Stimulated activated naive CD8-positive, alpha-beta T cell treated with anti-CD3 and anti-CD28 coated beads, Interleukin-15, Interleukin-2, amounts not matched to agents 100 ng/mL and 50 ng/mL, for 24 hours (primary cell): ENCODE results near the gene TLX1.

Experiments used
- H3K27ac Mint-ChIP-seq: one replicate; pipeline ENCODE4 v1.8.0; 2021; ENCODE audit warnings: mild to moderate bottlenecking, mixed read lengths
- H3K27me3 Mint-ChIP-seq: one replicate; pipeline ENCODE4 v1.8.0; 2021; ENCODE audit warnings: mixed read lengths
- H3K36me3 Mint-ChIP-seq: one replicate; pipeline ENCODE4 v1.8.0; 2021; ENCODE audit warnings: low read depth, mixed read lengths
- H3K4me1 Mint-ChIP-seq: one replicate; pipeline ENCODE4 v1.8.0; 2021; ENCODE audit warnings: low read depth, mixed read lengths
- H3K4me3 Mint-ChIP-seq: one replicate; pipeline ENCODE4 v1.8.0; 2021; ENCODE audit warnings: mild to moderate bottlenecking, mixed read lengths
- H3K9me3 Mint-ChIP-seq: one replicate; pipeline ENCODE4 v1.8.0; 2021; ENCODE audit warnings: mixed read lengths

The TLX1 gene

DNA sequence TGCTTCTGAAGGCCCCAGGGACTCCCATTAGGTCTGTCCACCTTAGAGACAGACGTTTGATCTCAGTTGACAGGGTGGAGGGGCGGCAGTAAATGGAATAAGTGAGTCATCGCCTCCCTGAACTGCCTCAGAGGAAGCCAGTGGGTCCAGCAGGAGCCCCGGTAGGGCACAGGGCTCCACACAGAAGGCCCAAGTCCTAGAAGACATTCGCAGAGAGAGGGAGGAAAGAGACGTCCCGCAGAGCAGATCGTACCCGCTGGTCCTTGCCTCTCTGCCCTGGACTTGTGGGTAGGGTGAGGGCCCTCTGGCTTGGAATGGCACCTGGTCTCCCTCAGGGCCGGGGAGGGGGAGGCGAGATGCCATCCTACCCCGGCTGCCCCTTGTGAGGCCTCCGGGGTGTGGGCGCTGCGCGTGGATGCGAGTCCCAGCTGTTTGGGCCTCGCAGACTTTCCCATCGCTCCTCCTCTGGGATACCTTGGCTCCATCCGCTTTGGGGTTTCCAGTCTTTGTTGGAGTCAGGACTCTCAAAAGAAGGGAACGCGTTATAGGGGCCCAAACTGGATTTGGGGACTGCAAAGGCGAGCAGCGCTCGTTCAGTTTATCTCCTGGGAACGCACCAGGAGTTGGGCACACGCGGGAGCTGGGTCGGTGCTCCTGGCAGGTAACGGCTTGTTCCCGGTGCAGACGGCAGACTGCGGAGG, 5.1 kb downstream of the TLX1 start:
- H3K4me3 Mint-ChIP-seq: peak overlapping the region; percentile 40
- H3K4me1 Mint-ChIP-seq: peaks cover 48% of the 10 kb centered on the region
- peaks cover 87% of the 10 kb centered on the region for H3K27me3 Mint-ChIP-seq
- H3K9me3 Mint-ChIP-seq: no peaks in the 10 kb centered on the region
- no peak overlapping the region for H3K27ac Mint-ChIP-seq
- H3K36me3 Mint-ChIP-seq: no peaks in the 10 kb centered on the region

DNA sequence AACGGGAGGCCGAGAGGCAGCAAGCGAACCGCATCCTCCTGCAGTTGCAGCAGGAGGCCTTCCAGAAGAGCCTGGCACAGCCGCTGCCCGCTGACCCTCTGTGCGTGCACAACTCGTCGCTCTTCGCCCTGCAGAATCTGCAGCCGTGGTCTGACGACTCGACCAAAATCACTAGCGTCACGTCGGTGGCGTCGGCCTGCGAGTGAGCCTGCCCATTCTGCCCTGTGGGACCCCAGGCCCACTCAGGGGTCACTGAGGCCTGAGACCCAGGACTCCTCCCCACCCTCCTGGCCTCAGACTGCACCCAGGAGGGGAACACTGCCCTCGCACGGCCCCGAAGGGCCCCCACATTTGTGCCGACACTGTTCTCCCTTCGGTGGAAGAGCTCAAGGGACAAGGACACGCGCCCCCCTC, 5.6 kb downstream of the TLX1 start:
- no peaks in the 10 kb centered on the region for H3K9me3 Mint-ChIP-seq
- peaks cover 48% of the 10 kb centered on the region for H3K4me1 Mint-ChIP-seq

DNA sequence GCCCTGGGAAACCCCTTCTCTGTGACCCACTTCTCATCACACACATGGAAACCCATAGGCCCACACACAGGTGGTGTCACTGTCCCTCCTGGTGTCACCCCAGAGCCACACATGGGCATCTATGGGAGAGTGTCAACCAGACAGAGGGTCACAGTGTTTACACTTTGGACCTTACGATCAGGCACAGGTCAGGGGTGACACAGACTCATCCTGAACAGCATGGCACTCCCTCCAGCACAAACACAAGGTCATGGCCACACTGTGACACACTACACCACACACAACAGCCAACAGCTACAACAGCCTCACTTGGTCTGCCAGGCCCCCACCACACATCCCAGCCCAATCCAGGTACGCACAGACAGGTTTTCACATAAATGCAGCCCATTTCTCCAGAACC, 6.2 kb downstream of the TLX1 start:
- H3K36me3 Mint-ChIP-seq: no peaks in the 10 kb centered on the region
- peaks cover 47% of the 10 kb centered on the region for H3K4me1 Mint-ChIP-seq
- no peaks in the 10 kb centered on the region for H3K9me3 Mint-ChIP-seq
- no peak overlapping the region for H3K4me3 Mint-ChIP-seq
- no peak overlapping the region for H3K27ac Mint-ChIP-seq
- peaks cover 94% of the 10 kb centered on the region for H3K27me3 Mint-ChIP-seq

More for the DNA sequence above, 5.6 kb downstream of the TLX1 start:
- Mint-ChIP-seq H3K27me3 (peaks cover 93% of the 10 kb centered on the region), H3K4me3 (no peak overlapping the region), H3K27ac (no peak overlapping the region), H3K36me3 (no peaks in the 10 kb centered on the region)

DNA sequence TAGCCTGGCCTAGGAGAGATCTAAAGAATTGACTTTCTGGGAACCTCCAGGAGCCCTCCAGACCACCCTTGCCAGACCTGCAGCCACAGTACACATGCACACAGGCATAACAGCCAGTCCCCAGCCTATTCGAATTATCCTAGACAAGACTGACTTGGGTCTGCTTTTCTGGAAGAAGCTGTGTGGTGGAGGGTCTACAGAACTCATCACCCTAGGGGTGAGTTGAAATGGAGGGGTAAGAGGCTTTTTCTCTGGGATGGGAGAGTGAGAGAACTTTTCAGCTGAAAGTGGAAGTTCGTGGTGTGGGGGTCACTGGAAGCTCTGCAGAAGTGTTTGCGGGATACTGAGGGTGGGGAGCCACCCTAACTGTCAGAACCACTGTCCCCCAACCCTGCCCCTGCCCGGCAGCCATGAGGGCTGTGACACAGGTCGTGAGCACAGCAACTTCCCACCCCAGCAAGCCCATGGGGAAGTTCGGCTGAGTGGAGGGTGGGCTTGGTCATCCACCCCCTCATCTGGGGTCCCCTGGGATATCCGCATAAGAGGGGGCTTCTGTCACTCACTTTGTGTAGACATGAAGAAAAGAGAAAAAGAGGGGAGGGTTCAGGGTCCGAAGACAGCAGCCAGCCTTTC, 7.8 kb downstream of the TLX1 start:
- H3K4me3 Mint-ChIP-seq: no peak overlapping the region

DNA sequence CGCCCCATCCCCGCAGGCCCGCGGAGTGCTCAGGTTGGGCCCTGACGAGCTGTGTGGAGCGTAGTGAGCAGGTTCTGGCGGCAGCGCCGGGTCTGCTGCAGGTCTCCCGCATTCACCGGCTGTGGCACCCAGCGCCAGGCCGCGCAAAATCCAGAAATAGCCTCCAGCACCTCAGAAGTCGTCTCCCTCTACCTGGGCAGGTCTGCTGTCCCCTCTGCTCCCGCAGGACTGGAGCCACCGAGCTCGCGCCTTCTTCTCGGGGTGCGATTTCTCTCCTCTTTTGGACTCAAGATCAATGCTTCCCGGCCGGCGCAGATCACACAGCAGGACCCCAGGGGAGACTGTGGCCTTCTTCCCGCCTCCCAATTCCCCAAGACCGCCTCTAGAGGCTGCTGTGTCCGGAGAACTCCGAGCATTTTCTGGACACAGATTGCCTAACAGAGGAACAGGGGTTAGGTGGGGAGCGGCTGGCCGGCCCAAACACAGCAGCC, 8.4 kb downstream of the TLX1 start:
- H3K27ac Mint-ChIP-seq: no peak overlapping the region
- H3K4me3 Mint-ChIP-seq: no peak overlapping the region
- H3K4me1 Mint-ChIP-seq: peaks cover 35% of the 10 kb centered on the region
- no peaks in the 10 kb centered on the region for H3K36me3 Mint-ChIP-seq
- H3K27me3 Mint-ChIP-seq: peaks cover 91% of the 10 kb centered on the region
- H3K9me3 Mint-ChIP-seq: no peaks in the 10 kb centered on the region

More for the DNA sequence above, 7.8 kb downstream of the TLX1 start:
- Mint-ChIP-seq H3K36me3 (no peaks in the 10 kb centered on the region), H3K4me1 (peaks cover 41% of the 10 kb centered on the region), H3K27me3 (peaks cover 91% of the 10 kb centered on the region), H3K9me3 (no peaks in the 10 kb centered on the region), H3K27ac (no peak overlapping the region)

DNA sequence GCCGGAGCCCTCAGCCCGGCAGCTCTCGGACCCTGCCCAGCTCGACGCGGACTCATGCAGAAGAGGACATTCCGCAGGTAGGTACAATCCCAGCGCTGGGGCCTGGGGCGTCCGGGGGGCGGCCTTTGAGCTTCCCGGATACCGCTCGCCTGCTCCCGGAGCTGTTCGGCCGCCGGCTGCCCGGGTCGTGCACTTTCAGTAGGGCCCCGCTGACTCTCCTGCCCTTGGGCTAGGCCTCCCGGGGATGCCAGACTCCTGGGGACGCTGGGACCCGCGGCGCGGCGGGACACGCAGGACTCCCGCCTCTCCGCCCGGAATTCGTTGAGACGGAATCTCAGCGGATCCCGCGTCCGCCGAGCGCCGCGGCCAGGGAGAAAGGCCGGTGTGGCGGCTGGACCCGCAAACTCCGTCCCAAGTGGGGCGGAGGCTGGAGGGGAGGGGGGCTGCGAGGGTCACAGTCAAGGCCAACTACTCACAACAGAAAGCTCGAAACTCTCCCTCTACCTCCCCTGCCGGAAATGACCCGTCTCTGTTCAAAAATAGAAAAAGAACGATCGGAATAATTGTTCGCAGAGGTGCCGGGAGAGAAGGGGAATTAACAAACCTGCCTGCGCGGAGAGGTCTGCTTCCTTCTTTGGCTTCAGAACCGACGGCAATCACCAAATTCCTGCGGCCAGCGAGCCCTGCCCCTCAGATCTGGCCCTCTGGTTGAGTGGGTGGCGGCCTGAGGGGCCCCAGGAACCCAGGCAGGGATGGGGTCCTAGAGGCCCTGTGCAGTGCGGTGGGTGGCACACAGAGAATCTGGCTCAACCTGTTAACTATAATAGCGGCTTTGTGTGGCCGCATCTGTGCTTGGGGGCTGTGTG, 9.2 kb downstream of the TLX1 start:
- no peaks in the 10 kb centered on the region for H3K36me3 Mint-ChIP-seq
- H3K4me1 Mint-ChIP-seq: peaks cover 26% of the 10 kb centered on the region
- H3K27ac Mint-ChIP-seq: no peak overlapping the region
- peak overlapping the region; percentile 10 for H3K4me3 Mint-ChIP-seq
- peaks cover 91% of the 10 kb centered on the region for H3K27me3 Mint-ChIP-seq
- H3K9me3 Mint-ChIP-seq: no peaks in the 10 kb centered on the region

DNA sequence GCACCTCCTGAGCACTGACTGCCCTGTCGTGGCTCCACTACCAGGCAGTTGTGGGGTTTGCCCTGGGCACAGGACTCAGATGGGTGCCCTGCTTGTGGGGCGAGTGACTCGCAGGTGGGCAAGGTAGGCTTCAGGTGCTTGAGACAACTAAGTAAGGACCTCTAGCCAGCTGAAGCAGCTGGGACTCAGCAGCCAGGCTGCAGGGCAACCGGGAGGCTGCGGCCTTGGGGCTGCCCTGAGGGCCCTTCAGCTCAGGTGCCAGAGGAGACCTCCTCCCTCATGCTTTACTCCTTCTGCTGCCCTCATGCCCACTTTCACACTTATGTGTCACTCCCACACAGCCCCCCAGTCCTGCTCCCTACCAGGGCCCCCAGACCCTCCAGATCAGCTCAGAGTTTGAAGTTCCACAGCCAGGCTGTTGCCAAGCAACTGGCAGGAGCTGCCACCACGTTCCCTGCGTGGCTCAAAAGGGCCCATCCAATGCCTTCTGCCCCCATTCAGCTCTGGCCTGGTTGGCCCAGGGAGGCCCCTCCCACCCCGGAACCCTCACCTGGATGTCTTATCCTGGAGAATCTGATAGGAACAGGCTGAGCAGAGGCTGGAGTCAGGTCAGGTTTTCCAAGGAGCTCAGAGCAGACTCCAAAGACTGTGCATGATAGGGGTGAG, 10.0 kb downstream of the TLX1 start:
- no peak overlapping the region for H3K27ac Mint-ChIP-seq
- no peaks in the 10 kb centered on the region for H3K36me3 Mint-ChIP-seq
- peaks cover 19% of the 10 kb centered on the region for H3K4me1 Mint-ChIP-seq
- peak overlapping the region; percentile 10 for H3K4me3 Mint-ChIP-seq
- peaks cover 91% of the 10 kb centered on the region for H3K27me3 Mint-ChIP-seq
- H3K9me3 Mint-ChIP-seq: no peaks in the 10 kb centered on the region

DNA sequence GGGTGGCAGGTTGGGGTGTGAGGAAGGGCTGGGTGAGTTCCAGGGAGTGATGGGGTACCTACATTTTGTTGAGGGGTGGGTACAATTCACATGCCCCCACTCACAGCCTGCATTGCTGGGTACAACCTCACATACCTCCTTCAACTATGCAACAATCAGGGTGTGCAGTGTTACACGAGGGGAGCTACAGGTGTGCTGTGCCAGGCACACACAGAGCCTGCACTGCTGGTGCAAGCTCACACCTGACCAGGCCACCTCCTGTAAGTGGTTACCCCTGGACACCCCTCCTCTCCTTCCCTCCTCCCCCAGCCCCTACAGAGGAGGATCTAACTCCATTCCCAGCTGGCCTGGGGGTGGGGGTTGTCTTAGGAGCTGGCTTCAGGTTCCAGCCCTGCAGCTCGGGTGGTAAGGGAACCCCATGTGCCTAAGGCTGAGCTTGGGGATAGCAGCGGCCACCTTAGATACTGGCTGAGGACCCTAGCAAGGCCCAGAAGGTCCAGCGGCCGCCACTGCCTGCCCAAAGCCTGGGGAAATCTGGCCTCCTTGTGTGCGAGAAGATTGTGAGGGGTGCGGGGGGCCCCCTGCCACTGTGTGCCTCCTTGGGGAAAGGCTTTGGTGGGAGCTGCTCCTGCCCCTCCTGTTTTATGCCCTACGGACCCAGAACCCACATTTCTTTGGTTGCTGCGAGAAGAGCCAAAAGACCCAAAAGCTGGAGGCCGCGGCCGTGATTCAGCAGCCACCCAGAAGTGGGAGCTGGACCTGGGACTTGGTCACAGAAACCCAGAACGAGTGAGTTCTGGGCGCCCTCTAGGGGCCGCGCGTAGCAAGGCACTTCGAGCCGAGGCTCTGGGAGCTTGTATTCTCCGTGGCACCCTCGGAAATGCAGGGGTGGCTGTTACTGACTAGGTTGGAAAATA, 10.8 kb downstream of the TLX1 start:
- H3K4me3 Mint-ChIP-seq: no peak overlapping the region
- peaks cover 19% of the 10 kb centered on the region for H3K4me1 Mint-ChIP-seq
- H3K27me3 Mint-ChIP-seq: peaks cover 87% of the 10 kb centered on the region
- H3K36me3 Mint-ChIP-seq: no peaks in the 10 kb centered on the region
- no peak overlapping the region for H3K27ac Mint-ChIP-seq
- H3K9me3 Mint-ChIP-seq: no peaks in the 10 kb centered on the region

DNA sequence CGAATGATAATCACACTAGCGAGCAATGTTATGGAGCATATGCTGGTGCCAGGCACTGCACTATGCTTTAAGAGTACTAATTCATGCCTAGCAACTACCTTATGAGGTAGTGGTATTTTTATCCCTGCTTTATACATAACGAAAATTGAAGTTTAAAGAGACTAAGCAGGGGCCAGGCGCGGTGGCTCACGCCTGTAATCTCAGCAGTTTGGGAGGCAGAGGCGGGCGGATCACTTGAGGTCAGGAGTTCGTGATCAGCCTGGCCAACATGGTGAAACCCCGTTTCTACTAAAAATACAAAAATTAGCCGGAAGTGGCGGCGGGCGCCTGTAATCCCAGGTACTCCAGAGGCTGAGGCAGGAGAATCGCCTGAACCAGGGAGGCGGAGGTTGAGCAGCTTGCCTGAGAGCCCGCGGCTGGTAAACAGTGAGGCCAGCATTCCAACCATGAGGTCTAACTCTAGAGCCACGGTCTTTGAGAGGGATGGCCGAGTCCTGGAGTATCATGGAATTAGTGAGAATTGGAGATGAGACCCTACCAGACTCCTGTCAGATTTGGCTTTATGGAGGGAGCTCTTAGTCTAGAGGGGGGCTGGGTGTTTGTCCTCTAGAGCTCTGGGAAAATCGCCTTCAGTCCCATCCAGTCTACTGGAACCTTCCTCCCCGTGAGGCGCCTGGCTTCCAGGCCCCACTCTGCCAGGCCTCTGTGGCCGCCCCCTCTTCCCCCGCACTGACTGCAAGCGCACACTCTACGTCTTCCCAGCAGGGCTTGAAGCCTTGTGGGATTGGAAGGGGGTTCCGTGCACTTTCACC, 11.6 kb downstream of the TLX1 start:
- no peaks in the 10 kb centered on the region for H3K36me3 Mint-ChIP-seq
- H3K27me3 Mint-ChIP-seq: peaks cover 87% of the 10 kb centered on the region
- no peaks in the 10 kb centered on the region for H3K9me3 Mint-ChIP-seq
- no peak overlapping the region for H3K4me3 Mint-ChIP-seq
- peaks cover 19% of the 10 kb centered on the region for H3K4me1 Mint-ChIP-seq
- no peak overlapping the region for H3K27ac Mint-ChIP-seq

DNA sequence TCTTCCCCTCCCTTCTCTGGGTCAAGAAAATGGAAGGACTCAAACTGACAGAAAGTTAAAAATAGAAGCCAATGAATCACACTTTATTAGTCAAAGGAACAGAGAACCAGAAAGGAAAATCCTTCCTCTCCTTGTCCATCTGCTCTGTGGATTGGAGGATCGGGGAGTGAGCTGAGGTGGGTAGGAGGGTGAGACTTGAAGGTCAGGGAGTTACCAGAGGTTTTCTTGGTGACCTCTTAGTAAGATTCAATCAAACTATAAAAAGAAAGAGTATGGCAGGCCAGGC, 12.2 kb downstream of the TLX1 start:
- H3K27me3 Mint-ChIP-seq: peaks cover 86% of the 10 kb centered on the region
- H3K27ac Mint-ChIP-seq: no peak overlapping the region
- H3K4me3 Mint-ChIP-seq: no peak overlapping the region
- H3K9me3 Mint-ChIP-seq: no peaks in the 10 kb centered on the region
- peaks cover 19% of the 10 kb centered on the region for H3K4me1 Mint-ChIP-seq
- no peaks in the 10 kb centered on the region for H3K36me3 Mint-ChIP-seq

DNA sequence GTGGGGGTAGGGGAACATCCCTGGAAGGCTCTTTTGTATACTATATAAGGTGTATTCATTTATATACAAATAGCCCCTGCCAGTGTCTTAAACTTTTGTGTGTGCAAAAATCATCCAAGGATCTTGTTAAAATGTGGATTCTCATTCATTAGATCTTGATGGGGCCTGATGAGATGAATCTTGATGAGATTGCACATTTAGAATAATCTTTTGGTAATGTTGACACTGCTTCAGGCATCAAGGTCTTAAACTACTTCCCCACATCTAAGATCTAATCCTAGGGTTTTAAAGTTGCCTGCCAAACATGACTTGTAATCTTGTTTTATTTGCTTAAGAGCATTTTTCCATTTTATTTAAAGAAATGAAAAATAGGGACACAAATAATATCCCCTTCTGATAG, 13.0 kb downstream of the TLX1 start:
- Mint-ChIP-seq H3K9me3 (no peaks in the 10 kb centered on the region), H3K36me3 (no peaks in the 10 kb centered on the region), H3K4me3 (no peak overlapping the region), H3K4me1 (peaks cover 15% of the 10 kb centered on the region), H3K27me3 (peaks cover 84% of the 10 kb centered on the region), H3K27ac (no peak overlapping the region)

DNA sequence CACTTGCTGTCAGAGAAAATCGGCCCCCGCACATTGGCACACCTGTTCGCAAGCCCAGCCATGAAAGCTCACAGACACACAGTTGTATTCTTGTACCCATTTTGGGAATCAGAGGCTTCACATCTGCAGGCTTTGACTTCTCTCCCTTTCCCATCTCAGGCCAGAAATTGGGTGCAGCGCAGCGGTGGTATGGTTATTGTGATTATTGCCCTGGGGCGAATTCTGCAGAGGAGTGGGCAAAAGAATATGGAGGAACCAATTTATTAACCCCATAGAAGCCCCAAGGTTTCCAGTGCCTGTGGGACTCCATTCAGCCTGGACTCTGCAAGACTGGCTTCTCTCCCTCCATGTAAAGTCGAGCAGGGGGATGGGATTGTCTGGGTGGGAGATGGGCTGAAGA, 14.0 kb downstream of the TLX1 start:
- Mint-ChIP-seq H3K27me3 (peaks cover 88% of the 10 kb centered on the region), H3K36me3 (no peaks in the 10 kb centered on the region), H3K27ac (no peak overlapping the region), H3K9me3 (no peaks in the 10 kb centered on the region), H3K4me3 (no peak overlapping the region), H3K4me1 (peaks cover 10% of the 10 kb centered on the region)

DNA sequence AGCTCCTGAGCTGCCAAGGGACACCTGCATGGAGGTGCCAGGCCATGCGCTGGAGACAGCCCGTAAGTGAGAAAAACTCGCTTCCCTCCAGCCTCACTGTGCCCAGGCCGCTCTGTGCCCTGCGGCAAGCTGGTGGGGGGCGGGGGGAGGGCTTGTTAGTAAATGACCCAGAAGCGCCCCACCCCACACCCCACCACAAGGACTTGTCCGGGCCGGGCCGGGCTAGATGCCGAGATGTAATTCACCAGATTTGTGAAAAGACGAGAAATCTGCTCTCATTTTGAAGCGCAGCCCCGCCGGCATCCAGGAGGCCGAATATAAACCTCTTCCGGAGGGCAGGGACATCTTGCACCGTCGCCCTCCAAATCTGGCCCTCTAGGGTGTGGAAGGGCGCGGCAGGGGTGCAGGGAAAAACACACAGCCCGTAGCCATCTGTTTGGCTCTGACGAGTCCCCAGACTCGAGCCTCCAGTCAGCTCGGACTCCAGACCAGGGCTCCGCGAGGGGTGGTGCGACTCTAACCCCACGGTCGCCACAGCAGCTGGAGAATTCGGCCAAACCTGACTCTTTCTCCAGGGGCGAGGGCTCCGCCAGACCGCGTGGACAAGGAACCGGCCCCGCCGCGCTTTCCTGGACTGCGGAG, 14.8 kb downstream of the TLX1 start:
- Mint-ChIP-seq H3K27me3 (peaks cover 89% of the 10 kb centered on the region), H3K36me3 (no peaks in the 10 kb centered on the region), H3K27ac (no peak overlapping the region), H3K9me3 (no peaks in the 10 kb centered on the region), H3K4me3 (no peak overlapping the region), H3K4me1 (peaks cover 4% of the 10 kb centered on the region)
